BE2C (cell line): ENCODE results near the gene CREM.
"Not testable (repeated sequence)": the region's sequence is repeated elsewhere in the genome, so short reads cannot be mapped to it uniquely, and the experiment has no call there.

ENCODE experiments used
- DNase-seq: peaks from one replicate; pipeline ENCODE4 v3.0.0-alpha.2; 2020
- H3K27me3 ChIP-seq: fragments of 250-450 bp; sonication (Bioruptor Pico); 2 replicates; pipeline ENCODE4 v1.5.1; 2020; ENCODE audit warnings: mild to moderate bottlenecking
- H3K36me3 ChIP-seq: fragments of 250-450 bp; sonication (Bioruptor Pico); 2 replicates; pipeline ENCODE4 v1.5.1; 2020; ENCODE audit warnings: mild to moderate bottlenecking
- H3K4me1 ChIP-seq: fragments of 250-450 bp; sonication (Bioruptor Pico); 2 replicates; pipeline ENCODE4 v1.5.1; 2020
- H3K4me3 ChIP-seq: 2 replicates; pipeline ENCODE4 v1.5.1; 2011; ENCODE audit warnings: low read depth, low read length
- H3K9me3 ChIP-seq: fragments of 250-450 bp; sonication (Bioruptor Pico); 2 replicates; pipeline ENCODE4 v1.5.1; 2020
- TF ChIP-seq, protein P1 (sequence below): IDR thresholded peaks from 2 replicates; pipeline ENCODE4 v1.5.1; 2012; ENCODE audit warnings: mild to moderate bottlenecking, low read depth, low read length

CREM gene

DNA sequence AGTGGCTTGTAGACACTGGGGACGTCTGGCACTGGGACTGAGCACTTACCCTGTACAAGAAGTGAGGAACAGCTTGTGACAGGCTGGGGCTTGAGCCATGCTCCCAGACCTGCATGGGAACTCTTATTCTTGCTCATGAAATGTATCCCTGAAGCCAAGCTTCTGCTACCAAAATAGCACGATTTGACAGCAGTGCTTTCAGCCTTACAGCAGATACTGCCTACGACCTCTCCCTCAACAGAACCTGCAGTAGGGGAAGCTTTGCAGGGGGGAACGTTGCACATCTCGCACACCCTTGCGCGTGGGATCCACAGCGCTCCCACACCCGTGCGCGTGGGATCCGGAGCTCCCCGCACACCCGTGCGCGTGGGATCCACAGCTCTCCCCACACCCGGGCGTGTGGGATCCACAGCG, 88.0 kb downstream of the CREM start:
- TF ChIP-seq, protein P1, sequence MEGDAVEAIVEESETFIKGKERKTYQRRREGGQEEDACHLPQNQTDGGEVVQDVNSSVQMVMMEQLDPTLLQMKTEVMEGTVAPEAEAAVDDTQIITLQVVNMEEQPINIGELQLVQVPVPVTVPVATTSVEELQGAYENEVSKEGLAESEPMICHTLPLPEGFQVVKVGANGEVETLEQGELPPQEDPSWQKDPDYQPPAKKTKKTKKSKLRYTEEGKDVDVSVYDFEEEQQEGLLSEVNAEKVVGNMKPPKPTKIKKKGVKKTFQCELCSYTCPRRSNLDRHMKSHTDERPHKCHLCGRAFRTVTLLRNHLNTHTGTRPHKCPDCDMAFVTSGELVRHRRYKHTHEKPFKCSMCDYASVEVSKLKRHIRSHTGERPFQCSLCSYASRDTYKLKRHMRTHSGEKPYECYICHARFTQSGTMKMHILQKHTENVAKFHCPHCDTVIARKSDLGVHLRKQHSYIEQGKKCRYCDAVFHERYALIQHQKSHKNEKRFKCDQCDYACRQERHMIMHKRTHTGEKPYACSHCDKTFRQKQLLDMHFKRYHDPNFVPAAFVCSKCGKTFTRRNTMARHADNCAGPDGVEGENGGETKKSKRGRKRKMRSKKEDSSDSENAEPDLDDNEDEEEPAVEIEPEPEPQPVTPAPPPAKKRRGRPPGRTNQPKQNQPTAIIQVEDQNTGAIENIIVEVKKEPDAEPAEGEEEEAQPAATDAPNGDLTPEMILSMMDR = no peak
- Histone ChIP-seq H3K27me3 (no peaks in the 10 kb centered on the region), H3K9me3 (no peaks in the 10 kb centered on the region), H3K36me3 (no peaks in the 10 kb centered on the region), H3K4me1 (no peaks in the 10 kb centered on the region), H3K4me3 (no peak overlapping the region)
- DNase-seq = no peak

DNA sequence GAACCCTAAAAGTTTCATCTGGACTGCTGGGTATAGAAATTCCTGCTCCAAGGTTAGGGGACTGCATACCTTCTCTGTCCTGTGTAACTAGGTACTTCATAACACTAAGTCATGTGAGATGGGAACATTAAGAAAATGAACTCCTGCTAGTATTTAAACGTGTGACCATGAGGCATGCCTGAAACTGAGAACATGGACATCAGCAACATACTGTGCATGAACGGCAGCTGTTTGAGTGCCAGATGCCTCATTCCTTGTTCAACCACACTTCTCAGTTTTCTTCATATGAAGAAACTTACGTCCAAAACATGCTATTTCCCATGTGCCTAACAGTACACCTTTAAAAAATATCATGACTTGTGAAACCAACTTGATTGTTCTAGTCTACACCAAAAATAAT, 88.5 kb downstream of the CREM start:
- Histone ChIP-seq H3K4me1 (no peaks in the 10 kb centered on the region), H3K9me3 (no peaks in the 10 kb centered on the region), H3K27me3 (no peaks in the 10 kb centered on the region), H3K36me3 (no peaks in the 10 kb centered on the region), H3K4me3 (no peak overlapping the region)
- DNase-seq = no peak
- TF ChIP-seq, protein P1 = no peak

GRCh38 chr10:35216303-35216905, 89.8 kb downstream of the CREM start:
- TF ChIP-seq, protein P1 = no peak
- no peaks in the 10 kb centered on the region for H3K36me3 ChIP-seq
- H3K27me3 ChIP-seq = no peaks in the 10 kb centered on the region
- H3K4me1 ChIP-seq = no peaks in the 10 kb centered on the region
- no peaks in the 10 kb centered on the region for H3K9me3 ChIP-seq
- no peak for DNase-seq
- no peak overlapping the region for H3K4me3 ChIP-seq

- not testable (repeated sequence) for H3K4me1 ChIP-seq, H3K4me3 ChIP-seq
Measured at GRCh38 chr10:35216956-35217355, 90.3 kb downstream of the CREM start.

DNA sequence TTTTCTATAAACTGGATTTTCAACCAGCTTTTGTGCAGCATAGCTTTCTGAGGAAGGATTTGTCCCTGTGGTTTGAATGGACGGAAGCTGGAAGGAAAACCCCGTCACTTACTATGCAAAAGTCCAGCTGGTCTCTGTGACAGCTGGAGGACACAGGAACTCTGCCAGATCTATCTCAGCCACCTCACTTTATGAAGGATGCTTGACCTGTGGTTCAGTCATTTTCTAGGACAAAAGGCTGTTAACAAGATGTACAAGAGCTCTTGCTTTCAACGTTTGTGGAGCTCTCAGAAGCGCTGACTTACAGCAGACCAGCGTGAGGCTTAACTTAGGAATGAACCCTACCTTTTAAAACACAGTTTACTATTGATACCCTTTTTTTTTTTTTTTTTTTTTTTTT, 90.8 kb downstream of the CREM start:
- DNase-seq = no peak
- no peak overlapping the region for H3K4me3 ChIP-seq
- H3K9me3 ChIP-seq = no peaks in the 10 kb centered on the region
- TF ChIP-seq, protein P1 = no peak
- no peaks in the 10 kb centered on the region for H3K4me1 ChIP-seq
- H3K27me3 ChIP-seq = no peaks in the 10 kb centered on the region
- no peaks in the 10 kb centered on the region for H3K36me3 ChIP-seq

More at GRCh38 chr10:35216956-35217355, 90.3 kb downstream of the CREM start:
- H3K9me3 ChIP-seq, H3K36me3 ChIP-seq, H3K27me3 ChIP-seq, DNase-seq: not testable (repeated sequence)

- Histone ChIP-seq H3K4me1 (no peaks in the 10 kb centered on the region), H3K36me3 (no peaks in the 10 kb centered on the region), H3K4me3 (peak overlapping the region; percentile 27), H3K9me3 (no peaks in the 10 kb centered on the region), H3K27me3 (no peaks in the 10 kb centered on the region)
- DNase-seq = peak; percentile 81
- TF ChIP-seq, protein P1 = peak; percentile 81
Measured at GRCh38 chr10:35218339-35218955, 91.8 kb downstream of the CREM start.
